Measurements from ENCODE around the gene CCDC43.

Gene CCDC43

DNA sequence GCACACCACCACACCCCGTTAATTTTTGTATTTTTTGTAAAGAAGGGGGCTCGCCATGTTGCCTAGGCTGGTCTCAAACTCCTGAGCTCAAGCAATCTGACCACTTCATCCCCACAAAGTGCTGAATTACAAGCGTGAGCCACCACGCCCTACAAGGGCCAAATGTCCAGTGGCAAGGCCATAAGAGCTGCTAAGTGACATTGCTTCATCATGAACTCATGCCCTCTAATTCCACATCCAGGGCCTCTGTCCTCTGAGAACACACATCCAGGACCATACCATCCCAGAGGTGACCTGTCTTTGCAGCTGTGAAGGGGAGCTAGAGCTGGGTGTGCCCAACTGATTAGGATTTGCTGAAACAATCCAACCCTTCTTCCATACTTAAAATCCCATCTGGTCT is 58.9 kb downstream of the CCDC43 start:
- POLR2A ChIA-PET = no interaction called here
- TF ChIP-seq, protein P1, sequence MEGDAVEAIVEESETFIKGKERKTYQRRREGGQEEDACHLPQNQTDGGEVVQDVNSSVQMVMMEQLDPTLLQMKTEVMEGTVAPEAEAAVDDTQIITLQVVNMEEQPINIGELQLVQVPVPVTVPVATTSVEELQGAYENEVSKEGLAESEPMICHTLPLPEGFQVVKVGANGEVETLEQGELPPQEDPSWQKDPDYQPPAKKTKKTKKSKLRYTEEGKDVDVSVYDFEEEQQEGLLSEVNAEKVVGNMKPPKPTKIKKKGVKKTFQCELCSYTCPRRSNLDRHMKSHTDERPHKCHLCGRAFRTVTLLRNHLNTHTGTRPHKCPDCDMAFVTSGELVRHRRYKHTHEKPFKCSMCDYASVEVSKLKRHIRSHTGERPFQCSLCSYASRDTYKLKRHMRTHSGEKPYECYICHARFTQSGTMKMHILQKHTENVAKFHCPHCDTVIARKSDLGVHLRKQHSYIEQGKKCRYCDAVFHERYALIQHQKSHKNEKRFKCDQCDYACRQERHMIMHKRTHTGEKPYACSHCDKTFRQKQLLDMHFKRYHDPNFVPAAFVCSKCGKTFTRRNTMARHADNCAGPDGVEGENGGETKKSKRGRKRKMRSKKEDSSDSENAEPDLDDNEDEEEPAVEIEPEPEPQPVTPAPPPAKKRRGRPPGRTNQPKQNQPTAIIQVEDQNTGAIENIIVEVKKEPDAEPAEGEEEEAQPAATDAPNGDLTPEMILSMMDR (IDR thresholded peaks at IDR 0.05; ENCODE audit: insufficient read depth, low read length, missing control alignments) = no peak
- CTCF ChIA-PET = interaction anchor here (1.5 to 12.6 kb wide), 3 partner anchors 10 to 108 kb away, joined by 5 to 309 read pairs (median 21); no protein-coding TSS in a partner anchor
- DNase-seq (ENCODE audit: low read depth, low spot score) = no peak
- no peak overlapping the region for H3K4me3 ChIP-seq (ENCODE audit: low read depth, low read length)

DNA sequence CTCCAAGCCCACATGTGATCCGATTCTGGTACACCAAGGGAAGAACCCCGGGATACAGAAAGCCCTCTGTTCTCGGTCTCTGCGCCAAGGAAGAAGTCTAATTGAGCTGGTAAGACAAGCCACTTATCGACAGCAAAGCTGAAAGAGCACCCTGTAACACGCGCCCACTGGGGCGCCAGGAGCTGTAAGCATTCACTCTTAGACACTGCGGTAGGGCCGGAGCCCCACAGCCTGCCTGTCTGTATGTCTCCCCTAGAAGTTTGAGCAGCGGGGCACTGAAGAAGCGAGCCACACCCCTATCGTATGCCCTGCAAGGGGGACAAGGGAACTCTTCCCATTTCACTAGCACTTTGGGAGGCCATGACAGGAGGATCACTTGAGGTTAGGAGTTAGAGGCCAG is 60.3 kb downstream of the CCDC43 start:
- POLR2A ChIA-PET = no interaction called here

DNA sequence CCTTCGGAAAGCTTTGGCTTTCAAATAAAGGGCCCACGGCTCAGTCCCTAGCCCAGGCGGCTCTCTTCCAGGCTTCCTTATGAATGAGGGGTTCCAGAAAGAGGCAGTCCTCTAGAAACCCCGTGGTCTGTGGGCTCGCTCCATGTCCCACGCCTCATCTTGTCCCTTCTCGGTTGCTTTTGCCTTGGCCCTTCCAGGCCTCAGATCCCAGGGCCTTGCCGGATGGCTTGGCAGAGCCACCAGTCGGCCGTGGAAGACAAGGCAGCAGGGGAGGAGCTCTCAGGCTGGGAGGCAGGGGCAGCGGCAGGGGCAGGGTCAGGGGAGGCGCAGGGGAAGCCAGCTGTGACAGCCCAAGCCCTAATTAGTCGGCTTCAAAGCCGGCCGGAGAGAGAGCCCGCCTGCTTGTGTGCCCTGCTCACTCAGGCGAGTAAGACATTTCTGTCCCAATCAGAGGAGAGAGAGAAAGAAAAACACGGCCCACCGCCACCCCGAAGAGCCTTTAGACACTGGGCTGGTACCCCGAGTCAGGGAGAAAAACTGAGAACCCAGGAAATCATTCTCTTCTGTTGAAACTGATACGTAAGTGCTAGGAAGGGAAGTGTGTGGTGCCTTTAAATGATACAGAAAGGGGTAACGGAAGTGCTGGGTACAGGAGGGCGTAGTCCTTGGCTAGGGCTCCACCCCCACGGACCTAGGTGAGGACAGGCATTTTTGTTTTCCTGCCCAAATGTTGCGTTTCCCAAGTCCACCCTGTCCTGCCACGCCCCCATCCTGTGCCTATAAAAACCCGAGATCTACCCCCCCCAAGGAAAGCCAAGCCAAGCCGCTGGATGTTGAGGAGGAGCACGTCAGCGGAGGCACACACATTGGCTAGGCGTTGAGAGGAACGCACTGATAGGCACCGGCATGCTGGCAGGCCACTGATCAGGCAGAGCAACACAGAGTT is 61.1 kb downstream of the CCDC43 start:
- POLR2A ChIA-PET = no interaction called here
- CTCF ChIA-PET = interaction anchor here (0.9 to 12.6 kb wide), 5 partner anchors 9 to 265 kb away, joined by 3 to 309 read pairs (median 4); partner anchors contain the start of gene FAM171A2
- no peak for DNase-seq (ENCODE audit: low read depth, low spot score)
- no peak overlapping the region for H3K4me3 ChIP-seq (ENCODE audit: low read depth, low read length)
- TF ChIP-seq, protein P1 (IDR thresholded peaks at IDR 0.05; ENCODE audit: insufficient read depth, low read length, missing control alignments) = no peak

More for the DNA sequence above, 60.3 kb downstream of the CCDC43 start:
- CTCF ChIA-PET = interaction anchor here (1.2 to 12.6 kb wide), 5 partner anchors 9 to 266 kb away, joined by 3 to 309 read pairs (median 5); partner anchors contain the start of gene FAM171A2
- DNase-seq (ENCODE audit: low read depth, low spot score) = no peak
- no peak overlapping the region for H3K4me3 ChIP-seq (ENCODE audit: low read depth, low read length)
- TF ChIP-seq, protein P1 (IDR thresholded peaks at IDR 0.05; ENCODE audit: insufficient read depth, low read length, missing control alignments) = no peak

- TF ChIP-seq, protein P1 (IDR thresholded peaks at IDR 0.05; ENCODE audit: insufficient read depth, low read length, missing control alignments) = no peak
- POLR2A ChIA-PET = no interaction called here
- CTCF ChIA-PET = interaction anchor here (0.9 to 12.6 kb wide), 6 partner anchors 9 to 264 kb away, joined by 3 to 309 read pairs (median 4); partner anchors contain the start of gene FAM171A2
- H3K4me3 ChIP-seq (ENCODE audit: low read depth, low read length) = no peak overlapping the region
- no peak for DNase-seq (ENCODE audit: low read depth, low spot score)
Measured at GRCh38 chr17:44627513-44628242, 61.9 kb downstream of the CCDC43 start.

Measured in AG04449 (cell line).